Mesendoderm (in vitro differentiated cells): ENCODE data around the gene AFF1.

Experiments
- DNase-seq: peaks from one replicate; pipeline ENCODE4 v3.0.0; 2013
- H2AK5ac ChIP-seq: 2 replicates; pipeline ENCODE4 v1.6.1; 2013; ENCODE audit warnings: low read length, inconsistent platforms
- H2BK120ac ChIP-seq: 2 replicates; pipeline ENCODE4 v1.6.1; 2013; ENCODE audit warnings: low read depth, mild to moderate bottlenecking, low read length, moderate library complexity, mixed read lengths
- H2BK15ac ChIP-seq: replicated peaks from 2 replicates; pipeline ENCODE4 v1.6.1; 2013; ENCODE audit warnings: low read depth, mild to moderate bottlenecking, moderate library complexity
- H2BK5ac ChIP-seq: 2 replicates; pipeline ENCODE4 v1.6.1; 2013; ENCODE audit warnings: low read length, inconsistent platforms
- H3K18ac ChIP-seq: 2 replicates; pipeline ENCODE4 v1.6.1; 2013; ENCODE audit warnings: mild to moderate bottlenecking, low read length, mixed read lengths
- H3K23ac ChIP-seq: one replicate; pipeline ENCODE4 v1.6.1; 2013; ENCODE audit warnings: low read length
- H3K27ac ChIP-seq: 2 replicates; pipeline ENCODE4 v1.5.1; 2013; ENCODE audit warnings: low read depth, mild to moderate bottlenecking, inconsistent platforms, low read length, moderate library complexity
- H3K27me3 ChIP-seq: 2 replicates; pipeline ENCODE4 v1.6.1; 2013; ENCODE audit warnings: low read length, control low read depth, mild to moderate bottlenecking, inconsistent platforms; ENCODE audit not compliant: insufficient read depth, poor library complexity
- H3K36me3 ChIP-seq: 2 replicates; pipeline ENCODE4 v1.6.1; 2013; ENCODE audit warnings: low read length, inconsistent platforms; ENCODE audit not compliant: control insufficient read depth, insufficient read depth
- H3K4ac ChIP-seq: one replicate; pipeline ENCODE4 v1.6.1; 2013; ENCODE audit warnings: low read depth, mild to moderate bottlenecking, low read length, moderate library complexity
- H3K4me1 ChIP-seq: 2 replicates; pipeline ENCODE4 v1.6.1; 2013; ENCODE audit warnings: low read depth, low read length, inconsistent platforms; ENCODE audit not compliant: control insufficient read depth
- H3K4me2 ChIP-seq: 2 replicates; pipeline ENCODE4 v1.6.1; 2013; ENCODE audit warnings: low read length
- H3K4me3 ChIP-seq: 2 replicates; pipeline ENCODE4 v1.5.1; 2013; ENCODE audit warnings: mild to moderate bottlenecking, low read length
- H3K56ac ChIP-seq: one replicate; pipeline ENCODE4 v1.6.1; 2013; ENCODE audit warnings: low read length
- H3K79me1 ChIP-seq: 2 replicates; pipeline ENCODE4 v1.6.1; 2013; ENCODE audit warnings: low read length, inconsistent platforms
- H3K79me2 ChIP-seq: 2 replicates; pipeline ENCODE4 v1.6.1; 2013; ENCODE audit warnings: mild to moderate bottlenecking, low read length; ENCODE audit not compliant: control insufficient read depth, insufficient read depth
- H3K9ac ChIP-seq: 2 replicates; pipeline ENCODE4 v1.6.1; 2013; ENCODE audit warnings: low read length, inconsistent platforms
- H4K5ac ChIP-seq: one replicate; pipeline ENCODE4 v1.6.1; 2013; ENCODE audit warnings: low read length
- H4K8ac ChIP-seq: one replicate; pipeline ENCODE4 v1.6.1; 2013; ENCODE audit warnings: low read depth, mild to moderate bottlenecking, control low read depth, low read length, moderate library complexity
- WGBS: extraction: QIAGEN DNeasy Blood & Tissue Kit; methylation state at CpG from one replicate; pipeline ENCODE4 v1.1.7; 2013; ENCODE audit warnings: low lambda C conversion rate, missing lambda C conversion rate; ENCODE audit not compliant: insufficient coverage; ENCODE audit errors: extremely low coverage; 5-methylcytosine and 5-hydroxymethylcytosine counted together

Gene AFF1

DNA sequence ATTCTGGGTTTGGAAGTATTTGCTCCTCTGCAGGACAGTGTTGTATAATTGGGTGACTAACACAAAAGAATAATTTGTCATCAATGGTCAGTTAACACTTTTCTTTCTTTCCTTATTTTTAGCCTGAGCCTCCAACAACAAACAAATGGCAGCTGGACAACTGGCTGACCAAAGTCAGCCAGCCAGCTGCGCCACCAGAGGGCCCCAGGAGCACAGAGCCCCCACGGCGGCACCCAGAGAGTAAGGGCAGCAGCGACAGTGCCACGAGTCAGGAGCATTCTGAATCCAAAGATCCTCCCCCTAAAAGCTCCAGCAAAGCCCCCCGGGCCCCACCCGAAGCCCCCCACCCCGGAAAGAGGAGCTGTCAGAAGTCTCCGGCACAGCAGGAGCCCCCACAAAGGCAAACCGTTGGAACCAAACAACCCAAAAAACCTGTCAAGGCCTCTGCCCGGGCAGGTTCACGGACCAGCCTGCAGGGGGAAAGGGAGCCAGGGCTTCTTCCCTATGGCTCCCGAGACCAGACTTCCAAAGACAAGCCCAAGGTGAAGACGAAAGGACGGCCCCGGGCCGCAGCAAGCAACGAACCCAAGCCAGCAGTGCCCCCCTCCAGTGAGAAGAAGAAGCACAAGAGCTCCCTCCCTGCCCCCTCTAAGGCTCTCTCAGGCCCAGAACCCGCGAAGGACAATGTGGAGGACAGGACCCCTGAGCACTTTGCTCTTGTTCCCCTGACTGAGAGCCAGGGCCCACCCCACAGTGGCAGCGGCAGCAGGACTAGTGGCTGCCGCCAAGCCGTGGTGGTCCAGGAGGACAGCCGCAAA, 179.6 kb downstream of the AFF1 start:
- H4K5ac ChIP-seq: no peak overlapping the region
- no peak overlapping the region for H2BK15ac ChIP-seq
- H3K27ac ChIP-seq: no peak overlapping the region
- no peak overlapping the region for H3K4me3 ChIP-seq
- no peak overlapping the region for H3K9ac ChIP-seq
- no peak overlapping the region for H2BK120ac ChIP-seq
- H3K4me1 ChIP-seq: peaks cover 2% of the 10 kb centered on the region
- H3K23ac ChIP-seq: no peak overlapping the region
- peaks cover 14% of the 10 kb centered on the region for H3K79me1 ChIP-seq
- WGBS: no CpG with 5 or more reads among the region's 24 CpGs
- no peak overlapping the region for H3K4me2 ChIP-seq
- no peak overlapping the region for H2AK5ac ChIP-seq
- H3K56ac ChIP-seq: peak overlapping the region; percentile 0
- no peaks in the 10 kb centered on the region for H3K79me2 ChIP-seq
- DNase-seq: peak; percentile 86
- peak overlapping the region; percentile 70 for H4K8ac ChIP-seq
- no peak overlapping the region for H2BK5ac ChIP-seq
- peaks cover 8% of the 10 kb centered on the region for H3K36me3 ChIP-seq
- peak overlapping the region; percentile 24 for H3K18ac ChIP-seq
- H3K4ac ChIP-seq: no peak overlapping the region
- H3K27me3 ChIP-seq: no peaks in the 10 kb centered on the region

DNA sequence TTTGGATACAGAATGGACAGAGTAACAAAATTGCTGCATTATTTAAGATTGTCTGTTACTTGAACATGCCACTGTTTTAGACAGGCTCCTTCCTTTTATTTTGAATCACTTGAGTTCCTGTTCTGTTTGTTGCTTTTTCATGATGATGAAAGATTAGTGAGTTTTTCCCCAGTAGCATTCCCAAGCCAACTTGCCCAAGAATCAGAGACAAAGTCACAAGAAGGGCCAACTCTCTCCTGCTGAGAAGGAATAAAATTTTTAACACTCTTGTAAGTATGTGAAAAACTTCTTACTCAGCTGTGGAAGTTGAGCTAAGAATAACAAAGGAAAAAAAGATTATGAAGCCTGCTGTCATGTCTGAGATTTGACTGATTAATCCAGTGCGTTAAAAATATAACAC, 181.4 kb downstream of the AFF1 start:
- no peaks in the 10 kb centered on the region for H3K79me2 ChIP-seq
- H3K27me3 ChIP-seq: no peaks in the 10 kb centered on the region
- H2BK120ac ChIP-seq: no peak overlapping the region
- no peak overlapping the region for H3K9ac ChIP-seq
- H3K36me3 ChIP-seq: peaks cover 8% of the 10 kb centered on the region
- WGBS: no CpG with 5 or more reads among the region's 1 CpG
- DNase-seq: no peak
- no peak overlapping the region for H3K56ac ChIP-seq
- H3K4me1 ChIP-seq: peaks cover 2% of the 10 kb centered on the region
- no peak overlapping the region for H2BK5ac ChIP-seq
- no peak overlapping the region for H2BK15ac ChIP-seq
- H4K8ac ChIP-seq: no peak overlapping the region
- H4K5ac ChIP-seq: no peak overlapping the region
- no peak overlapping the region for H3K4me3 ChIP-seq
- H2AK5ac ChIP-seq: no peak overlapping the region
- H3K27ac ChIP-seq: no peak overlapping the region
- no peak overlapping the region for H3K4ac ChIP-seq
- no peak overlapping the region for H3K18ac ChIP-seq
- H3K23ac ChIP-seq: no peak overlapping the region
- H3K79me1 ChIP-seq: peaks cover 19% of the 10 kb centered on the region
- H3K4me2 ChIP-seq: no peak overlapping the region

DNA sequence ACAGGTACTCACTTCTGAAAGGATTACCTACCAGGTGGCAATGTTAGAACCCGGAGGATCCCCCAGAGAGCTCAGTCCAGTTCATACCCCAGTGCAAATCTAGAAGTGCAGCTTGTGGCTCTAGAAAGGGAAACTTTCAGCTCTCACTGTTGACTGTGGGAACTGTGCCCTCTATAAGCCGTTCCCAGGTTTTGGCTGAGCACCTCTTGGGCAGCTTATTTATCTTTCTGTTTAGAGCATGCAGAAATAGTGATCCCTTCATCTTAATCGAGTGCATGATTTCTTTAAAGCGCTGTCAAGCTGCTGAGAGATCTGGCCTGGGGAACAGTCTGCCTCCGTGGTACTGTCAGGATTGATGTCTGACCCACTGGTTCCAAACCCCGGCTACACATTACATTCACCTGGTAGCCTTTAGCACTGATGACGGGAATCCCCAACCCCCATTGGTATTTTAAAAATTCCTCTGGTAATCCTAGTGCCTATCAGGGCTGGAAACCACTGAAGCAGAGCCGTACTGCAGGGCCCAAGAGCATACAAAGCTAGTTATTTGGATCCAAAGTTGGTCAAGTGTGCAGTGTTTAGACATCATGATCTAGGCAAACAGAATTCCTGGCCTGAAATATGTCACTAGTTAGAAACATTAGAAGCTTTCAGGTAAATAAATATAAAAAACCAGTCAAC, 182.4 kb downstream of the AFF1 start:
- WGBS: no CpG with 5 or more reads among the region's 8 CpGs

DNA sequence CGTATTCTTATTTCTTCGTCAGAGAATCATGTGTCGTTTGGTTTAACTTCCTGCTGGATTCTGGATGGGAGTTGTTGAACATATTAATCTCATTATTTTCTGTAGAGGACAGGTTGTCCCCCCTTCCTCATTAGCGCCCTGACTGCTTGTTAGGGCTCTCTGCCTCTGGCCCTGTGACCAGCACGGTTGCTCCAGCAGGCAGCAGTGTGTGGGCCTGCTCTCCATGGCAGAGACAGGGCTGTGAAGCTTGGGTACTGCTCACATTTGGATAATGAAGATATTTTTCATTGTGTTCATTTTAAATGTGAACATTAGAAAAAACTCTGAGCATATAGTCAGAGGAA, 182.9 kb downstream of the AFF1 start:
- Histone ChIP-seq H3K36me3 (peaks cover 6% of the 10 kb centered on the region), H2AK5ac (no peak overlapping the region), H4K5ac (no peak overlapping the region), H3K4me2 (no peak overlapping the region), H3K9ac (no peak overlapping the region), H3K27ac (no peak overlapping the region), H3K56ac (no peak overlapping the region), H2BK120ac (no peak overlapping the region), H2BK5ac (no peak overlapping the region), H3K4ac (no peak overlapping the region), H3K27me3 (no peaks in the 10 kb centered on the region), H3K79me2 (no peaks in the 10 kb centered on the region), H3K4me1 (peaks cover 2% of the 10 kb centered on the region), H3K4me3 (no peak overlapping the region), H3K79me1 (peaks cover 15% of the 10 kb centered on the region), H2BK15ac (no peak overlapping the region), H3K18ac (no peak overlapping the region), H4K8ac (no peak overlapping the region), H3K23ac (no peak overlapping the region)
- no peak for DNase-seq
- no CpG with 5 or more reads among the region's 5 CpGs for WGBS

More for the DNA sequence above, 182.4 kb downstream of the AFF1 start:
- H4K5ac ChIP-seq: no peak overlapping the region
- no peak overlapping the region for H2BK5ac ChIP-seq
- no peak overlapping the region for H3K18ac ChIP-seq
- no peak overlapping the region for H3K4ac ChIP-seq
- DNase-seq: peak; percentile 66
- peaks cover 15% of the 10 kb centered on the region for H3K79me1 ChIP-seq
- H3K36me3 ChIP-seq: peaks cover 6% of the 10 kb centered on the region
- no peak overlapping the region for H3K4me2 ChIP-seq
- no peak overlapping the region for H3K4me3 ChIP-seq
- H2BK15ac ChIP-seq: no peak overlapping the region
- no peak overlapping the region for H3K27ac ChIP-seq
- H3K79me2 ChIP-seq: no peaks in the 10 kb centered on the region
- H2BK120ac ChIP-seq: no peak overlapping the region
- H3K9ac ChIP-seq: no peak overlapping the region
- no peak overlapping the region for H3K23ac ChIP-seq
- H3K56ac ChIP-seq: no peak overlapping the region
- H3K27me3 ChIP-seq: no peaks in the 10 kb centered on the region
- peaks cover 2% of the 10 kb centered on the region for H3K4me1 ChIP-seq
- no peak overlapping the region for H2AK5ac ChIP-seq
- no peak overlapping the region for H4K8ac ChIP-seq

DNA sequence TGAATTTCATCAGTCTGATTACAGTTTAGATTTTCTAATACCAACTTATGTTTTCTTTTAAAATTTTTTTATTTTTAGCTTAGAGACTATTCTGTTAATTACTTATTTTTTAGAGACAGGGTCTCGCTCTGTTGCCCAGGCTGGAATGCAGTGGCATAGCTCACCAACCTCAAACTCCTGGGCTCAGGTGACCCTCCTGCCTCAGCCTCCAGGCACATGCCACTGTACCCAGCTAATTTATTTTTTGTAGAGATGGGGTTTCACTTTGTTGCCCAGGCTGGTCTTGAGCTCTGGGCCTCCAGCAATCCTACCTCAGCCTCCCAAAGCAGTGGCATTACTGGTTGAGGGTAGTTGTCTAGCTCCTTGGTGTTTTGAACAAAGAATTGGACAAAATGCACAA, 183.6 kb downstream of the AFF1 start:
- H3K4me3 ChIP-seq: no peak overlapping the region
- no peak overlapping the region for H2BK5ac ChIP-seq
- peaks cover 2% of the 10 kb centered on the region for H3K4me1 ChIP-seq
- H2BK120ac ChIP-seq: no peak overlapping the region
- H4K8ac ChIP-seq: no peak overlapping the region
- H3K36me3 ChIP-seq: peaks cover 6% of the 10 kb centered on the region
- peaks cover 15% of the 10 kb centered on the region for H3K79me1 ChIP-seq
- H3K23ac ChIP-seq: no peak overlapping the region
- DNase-seq: no peak
- H2AK5ac ChIP-seq: no peak overlapping the region
- no peaks in the 10 kb centered on the region for H3K79me2 ChIP-seq
- WGBS: no CpG with 5 or more reads among the region's 1 CpG
- no peaks in the 10 kb centered on the region for H3K27me3 ChIP-seq
- no peak overlapping the region for H3K4me2 ChIP-seq
- no peak overlapping the region for H3K18ac ChIP-seq
- no peak overlapping the region for H3K56ac ChIP-seq
- H3K9ac ChIP-seq: no peak overlapping the region
- no peak overlapping the region for H4K5ac ChIP-seq
- H3K27ac ChIP-seq: no peak overlapping the region
- no peak overlapping the region for H2BK15ac ChIP-seq
- H3K4ac ChIP-seq: no peak overlapping the region
